Epithelial cell of esophagus (primary cell): ENCODE measurements around the gene SPEM2.

Experiments used
- DNase-seq: peaks from one replicate; pipeline ENCODE4 v3.0.0; 2010; ENCODE audit warnings: low read depth
- H3K4me3 ChIP-seq: 2 replicates; pipeline ENCODE4 v1.5.1; 2011; ENCODE audit warnings: mild to moderate bottlenecking, low read length, control low read depth
- TF ChIP-seq, protein P1 (sequence below): IDR thresholded peaks from 2 replicates; pipeline ENCODE4 v1.5.1; 2011; ENCODE audit warnings: low read depth, mild to moderate bottlenecking, low read length, control low read depth, inconsistent platforms; ENCODE audit not compliant: insufficient read depth; ENCODE audit errors: missing control alignments

Gene SPEM2

DNA sequence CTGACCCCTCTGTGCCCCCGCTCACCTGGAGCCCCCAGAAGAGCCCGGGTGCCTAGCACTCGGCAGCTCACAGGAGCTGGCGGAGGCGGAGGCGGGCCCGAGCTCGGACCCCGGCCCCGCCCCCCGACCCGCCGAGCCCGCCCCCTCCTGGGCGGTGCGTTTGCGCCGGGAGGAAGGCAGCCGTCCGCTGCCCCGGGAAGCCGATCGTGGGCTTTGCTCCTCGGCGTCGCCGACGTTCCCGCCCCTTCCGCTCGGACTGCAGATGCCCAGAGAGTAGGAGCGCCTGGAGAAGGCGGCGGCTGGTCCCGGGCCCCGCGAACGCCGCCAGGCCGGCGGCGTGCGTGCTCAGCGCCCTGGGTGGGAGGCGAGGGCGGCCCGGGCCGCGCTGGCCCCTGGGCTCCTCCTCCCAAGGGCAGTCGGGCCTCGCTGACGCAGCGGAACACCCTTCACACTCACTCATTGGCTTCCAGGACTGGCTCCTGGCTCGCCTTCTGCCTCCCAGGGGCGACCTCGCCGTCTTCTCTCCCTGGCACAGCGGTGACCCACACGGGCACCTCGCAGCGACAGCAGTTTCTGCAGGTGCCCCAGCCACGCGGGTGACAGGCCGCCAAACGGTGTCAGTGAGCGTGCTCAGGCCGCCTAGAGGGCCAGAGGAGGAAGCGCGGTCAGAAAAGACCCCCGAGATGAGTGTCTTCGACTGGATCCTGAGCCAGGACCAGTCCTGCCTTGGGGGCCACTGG, 30.8 kb upstream of the SPEM2 start, which contains the start of gene PLSCR3:
PLSCR3 (minus strand) TSS at position 74 of the 740 bp plus-strand sequence. CDS start 415 bp downstream, outside the sequence.
- TF ChIP-seq, protein P1, sequence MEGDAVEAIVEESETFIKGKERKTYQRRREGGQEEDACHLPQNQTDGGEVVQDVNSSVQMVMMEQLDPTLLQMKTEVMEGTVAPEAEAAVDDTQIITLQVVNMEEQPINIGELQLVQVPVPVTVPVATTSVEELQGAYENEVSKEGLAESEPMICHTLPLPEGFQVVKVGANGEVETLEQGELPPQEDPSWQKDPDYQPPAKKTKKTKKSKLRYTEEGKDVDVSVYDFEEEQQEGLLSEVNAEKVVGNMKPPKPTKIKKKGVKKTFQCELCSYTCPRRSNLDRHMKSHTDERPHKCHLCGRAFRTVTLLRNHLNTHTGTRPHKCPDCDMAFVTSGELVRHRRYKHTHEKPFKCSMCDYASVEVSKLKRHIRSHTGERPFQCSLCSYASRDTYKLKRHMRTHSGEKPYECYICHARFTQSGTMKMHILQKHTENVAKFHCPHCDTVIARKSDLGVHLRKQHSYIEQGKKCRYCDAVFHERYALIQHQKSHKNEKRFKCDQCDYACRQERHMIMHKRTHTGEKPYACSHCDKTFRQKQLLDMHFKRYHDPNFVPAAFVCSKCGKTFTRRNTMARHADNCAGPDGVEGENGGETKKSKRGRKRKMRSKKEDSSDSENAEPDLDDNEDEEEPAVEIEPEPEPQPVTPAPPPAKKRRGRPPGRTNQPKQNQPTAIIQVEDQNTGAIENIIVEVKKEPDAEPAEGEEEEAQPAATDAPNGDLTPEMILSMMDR, result peak; percentile 31
- H3K4me3 ChIP-seq, result peak within 1 kb of the TSS; percentile 83
- peak; percentile 86 for DNase-seq

DNA sequence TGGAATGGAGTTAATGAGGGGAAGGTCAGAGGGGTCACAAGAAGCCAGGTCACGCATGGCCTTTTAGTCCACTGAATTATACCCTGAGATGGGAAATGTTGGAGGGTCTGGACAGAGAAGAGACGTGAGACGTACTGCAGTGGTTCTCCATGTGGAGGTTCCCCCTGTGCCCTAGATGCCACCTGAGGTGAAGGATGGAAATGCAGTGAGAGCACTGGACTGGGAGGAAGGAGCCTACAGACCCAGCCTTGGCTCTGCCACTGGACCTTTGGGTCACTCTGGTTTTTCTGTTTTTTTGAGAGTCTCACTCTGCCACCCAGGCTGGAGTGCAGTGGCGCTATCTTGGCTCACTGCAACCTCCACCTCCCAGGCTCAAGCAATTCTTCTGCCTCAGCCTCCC, 29.3 kb upstream of the SPEM2 start:
- no peak overlapping the region for H3K4me3 ChIP-seq
- TF ChIP-seq, protein P1, result peak; percentile 14
- no peak for DNase-seq

DNA sequence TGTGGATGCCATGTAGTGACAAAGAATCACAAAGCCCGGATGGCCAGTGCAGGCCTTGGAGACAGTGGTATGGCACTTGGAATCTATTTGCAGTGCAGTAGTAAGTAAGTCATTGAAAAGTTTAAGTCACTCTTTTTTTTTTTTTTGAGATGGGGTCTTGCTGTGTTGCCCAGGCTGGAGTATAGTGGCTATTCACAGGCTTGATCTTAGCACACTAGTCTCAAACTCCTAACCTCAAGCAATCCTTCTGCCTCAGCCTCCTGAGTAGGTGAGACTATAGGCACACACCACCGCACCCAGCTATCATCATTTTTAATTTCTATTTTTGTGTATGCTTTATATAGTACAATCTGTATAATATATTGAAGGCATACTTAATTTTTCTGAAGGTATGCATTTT, 26.8 kb upstream of the SPEM2 start:
- TF ChIP-seq, protein P1, result no peak
- no peak overlapping the region for H3K4me3 ChIP-seq
- no peak for DNase-seq

DNA sequence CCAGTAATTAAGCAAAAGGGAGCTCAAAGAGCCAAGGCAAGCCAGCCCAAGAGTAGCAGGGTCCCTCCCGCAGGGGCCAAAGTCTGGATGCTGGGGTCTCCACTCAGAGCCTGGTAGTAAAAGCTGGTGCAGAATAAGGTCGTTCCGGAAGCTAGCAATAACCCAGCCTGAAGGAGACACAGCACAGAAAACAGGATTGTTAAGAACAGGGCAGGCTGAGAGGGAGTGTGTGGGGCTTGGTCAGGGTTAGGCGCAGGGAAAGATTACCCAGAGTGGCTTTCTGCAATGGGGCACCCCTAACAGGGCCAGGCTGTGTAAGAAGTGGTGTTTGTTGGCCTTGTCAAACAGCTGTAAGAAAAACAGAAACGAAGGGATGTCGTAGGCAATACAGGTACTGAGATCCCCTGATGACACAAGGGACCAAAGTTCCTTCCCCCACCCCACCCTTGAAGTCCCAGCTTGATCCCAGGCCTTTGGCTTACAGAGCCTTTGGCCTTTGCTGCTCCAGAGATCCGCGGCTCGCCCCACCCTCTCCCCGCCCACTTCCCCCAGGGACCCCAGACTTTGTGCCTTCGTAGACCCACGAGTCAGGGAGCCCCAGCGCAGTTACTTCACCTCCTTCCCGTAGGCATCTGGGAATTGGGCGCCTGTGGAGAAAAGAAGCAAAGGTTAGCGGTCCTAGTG, 22.2 kb upstream of the SPEM2 start:
- TF ChIP-seq, protein P1, result no peak
- DNase-seq, result no peak
- H3K4me3 ChIP-seq, result peak overlapping the region; percentile 76

DNA sequence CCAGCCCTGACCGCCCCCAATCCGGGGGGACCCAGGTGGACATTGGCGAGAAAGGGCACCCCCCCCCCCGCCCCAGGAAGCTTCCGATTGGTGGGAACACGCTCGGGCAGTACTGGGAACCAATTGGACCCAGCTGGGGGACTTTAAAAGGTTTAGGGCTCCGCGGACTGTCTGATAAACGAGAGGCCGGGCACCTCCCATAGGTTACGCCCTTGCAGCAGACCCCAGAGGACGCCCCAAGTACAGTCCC, 21.8 kb upstream of the SPEM2 start:
- TF ChIP-seq, protein P1, result no peak
- peak overlapping the region; percentile 76 for H3K4me3 ChIP-seq
- DNase-seq, result no peak

DNA sequence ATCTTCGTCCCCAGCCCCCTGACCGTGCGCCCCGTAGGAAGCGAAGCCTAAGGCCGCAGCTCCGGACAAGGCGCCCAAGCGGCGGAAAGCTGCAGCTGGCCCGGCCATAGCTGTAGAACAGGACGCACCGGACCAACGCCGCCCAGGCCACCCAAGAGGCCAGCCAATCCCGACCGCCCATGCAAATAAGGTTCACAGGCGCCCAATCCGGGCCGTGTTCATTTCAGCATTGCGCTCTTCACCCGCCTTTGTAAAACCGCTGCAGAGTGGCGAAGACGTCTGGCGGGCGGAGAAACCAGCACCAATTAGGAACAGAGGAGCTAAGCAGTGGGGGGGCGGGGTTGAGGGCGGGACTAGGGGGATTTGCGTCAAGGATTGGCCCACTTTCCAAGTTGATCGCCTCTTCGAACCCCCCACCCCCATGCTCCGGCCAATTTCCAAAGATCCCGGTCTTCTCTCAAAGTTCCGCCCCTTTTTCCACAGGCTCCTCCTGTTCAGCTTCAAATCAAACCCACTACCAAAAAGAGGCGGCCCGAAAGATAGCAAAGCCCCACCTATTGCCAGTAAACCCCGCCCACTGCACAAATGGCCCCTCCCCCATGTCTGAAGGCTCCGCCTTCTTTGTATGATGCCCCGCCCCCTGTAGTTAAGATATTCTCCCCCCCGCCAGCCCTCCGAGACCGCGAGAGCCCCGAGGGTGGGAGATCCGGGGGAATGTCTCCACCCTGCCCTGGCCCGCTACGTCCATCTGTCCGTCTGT, 21.3 kb upstream of the SPEM2 start, which contains the start of gene TMEM256:
TMEM256 (minus strand) TSS at position 121 of the 760 bp plus-strand sequence; CDS start at position 108, 13 bp downstream.
- peak; percentile 100 for DNase-seq
- peak within 1 kb of the TSS; percentile 76 for H3K4me3 ChIP-seq
- TF ChIP-seq, protein P1, result no peak
